GM18861 (cell line): Measurements from ENCODE around the gene ITPR3.

Experiments used
- ATAC-seq: cut with Tn5 transposase; IDR thresholded peaks from one replicate; pipeline ENCODE4 v1.9.1; 2021; ENCODE audit not compliant: unreplicated experiment

Gene ITPR3

DNA sequence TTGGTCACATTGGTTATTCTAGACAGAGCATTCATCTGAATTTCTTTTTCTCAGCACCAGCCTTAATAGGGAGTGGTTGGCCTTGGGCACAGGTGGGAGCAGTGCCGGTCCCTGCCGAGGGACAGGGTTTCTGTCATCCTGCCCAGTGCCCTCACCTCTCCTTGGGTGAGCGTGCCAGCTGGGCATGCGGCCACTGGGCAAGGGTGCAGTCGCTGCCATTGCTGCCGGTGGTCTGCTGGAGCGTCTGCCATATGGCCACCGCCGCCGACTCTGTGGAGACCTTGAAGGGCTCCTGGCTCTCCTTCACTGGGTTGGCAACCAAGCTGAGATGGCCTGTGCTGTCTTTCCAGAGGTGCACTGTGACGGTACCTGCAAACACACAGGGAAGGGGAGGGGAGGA lies 106.8 kb downstream of the ITPR3 start:
- ATAC-seq, result no peak

- ATAC-seq, result no peak
Measured at GRCh38 chr6:33728438-33728837, 107.3 kb downstream of the ITPR3 start.

DNA sequence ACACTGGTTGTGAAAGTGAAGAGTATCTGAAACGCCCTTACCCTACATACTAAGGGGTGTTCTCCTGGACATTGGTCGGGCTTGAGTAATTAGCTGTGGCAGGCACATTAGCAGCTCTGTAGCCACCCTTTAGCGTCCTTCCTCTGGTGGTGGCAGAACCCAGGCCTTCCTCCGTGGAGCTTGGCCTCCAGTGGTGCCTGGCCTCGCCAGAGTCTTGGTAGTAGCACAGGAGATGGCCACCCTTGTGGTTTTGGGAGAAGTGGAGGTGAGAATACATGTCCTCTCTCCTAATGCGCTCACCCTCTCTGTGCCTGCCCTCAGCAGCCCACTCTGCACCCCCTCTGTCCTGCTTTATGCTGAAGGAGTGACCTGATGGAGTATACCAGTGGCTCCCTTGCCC lies 107.9 kb downstream of the ITPR3 start:
- ATAC-seq, result no peak

GRCh38 chr6:33730611-33731010 lies 109.5 kb downstream of the ITPR3 start:
- ATAC-seq, result no peak

GRCh38 chr6:33731035-33731434 lies 109.9 kb downstream of the ITPR3 start:
- no peak for ATAC-seq

DNA sequence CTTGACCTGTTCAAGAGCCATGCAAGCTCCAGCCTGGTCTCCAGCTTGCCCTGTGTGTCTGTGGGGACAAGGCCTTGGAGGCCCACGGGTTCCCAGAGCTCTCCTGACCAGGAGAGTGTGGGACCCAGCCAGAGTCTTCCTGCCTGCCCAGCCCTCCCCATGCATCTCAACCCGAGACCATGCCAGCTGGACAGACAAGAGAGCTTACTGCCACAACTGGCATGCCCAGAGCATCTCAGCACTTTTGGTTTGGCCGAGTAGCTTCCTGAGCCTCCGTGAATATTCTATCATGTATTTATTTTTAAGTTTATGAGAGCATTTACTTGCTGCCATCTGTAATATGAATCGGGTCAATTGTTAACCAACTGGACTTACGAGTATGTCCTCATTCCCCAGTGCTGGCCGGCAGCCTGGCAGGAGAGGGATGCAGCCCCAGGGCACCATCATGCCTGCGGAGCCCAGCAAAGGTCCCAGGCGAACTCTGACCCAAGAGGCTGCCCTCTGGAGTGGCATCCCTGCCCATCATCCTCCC lies 110.7 kb downstream of the ITPR3 start:
- ATAC-seq, result no peak

DNA sequence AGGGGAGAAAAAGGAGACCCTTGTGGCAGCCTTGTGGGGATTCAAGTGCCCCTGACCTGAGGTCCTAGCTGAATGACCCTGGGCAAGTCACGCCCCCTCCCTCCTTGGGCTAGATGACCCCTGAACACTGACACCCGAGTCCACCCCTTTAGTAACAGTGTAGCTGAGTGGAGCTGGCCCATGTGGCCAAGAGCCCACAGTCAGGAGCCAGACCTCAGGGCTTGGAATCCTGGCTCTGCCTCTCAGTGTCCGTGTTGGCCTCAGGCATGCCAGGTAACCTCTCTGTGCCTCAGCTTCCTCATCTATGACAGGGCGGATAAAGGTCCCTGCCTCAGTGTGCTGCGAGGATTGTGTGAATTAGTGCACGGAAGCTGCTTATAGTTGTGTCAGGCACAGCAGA lies 111.3 kb downstream of the ITPR3 start:
- ATAC-seq, result no peak

DNA sequence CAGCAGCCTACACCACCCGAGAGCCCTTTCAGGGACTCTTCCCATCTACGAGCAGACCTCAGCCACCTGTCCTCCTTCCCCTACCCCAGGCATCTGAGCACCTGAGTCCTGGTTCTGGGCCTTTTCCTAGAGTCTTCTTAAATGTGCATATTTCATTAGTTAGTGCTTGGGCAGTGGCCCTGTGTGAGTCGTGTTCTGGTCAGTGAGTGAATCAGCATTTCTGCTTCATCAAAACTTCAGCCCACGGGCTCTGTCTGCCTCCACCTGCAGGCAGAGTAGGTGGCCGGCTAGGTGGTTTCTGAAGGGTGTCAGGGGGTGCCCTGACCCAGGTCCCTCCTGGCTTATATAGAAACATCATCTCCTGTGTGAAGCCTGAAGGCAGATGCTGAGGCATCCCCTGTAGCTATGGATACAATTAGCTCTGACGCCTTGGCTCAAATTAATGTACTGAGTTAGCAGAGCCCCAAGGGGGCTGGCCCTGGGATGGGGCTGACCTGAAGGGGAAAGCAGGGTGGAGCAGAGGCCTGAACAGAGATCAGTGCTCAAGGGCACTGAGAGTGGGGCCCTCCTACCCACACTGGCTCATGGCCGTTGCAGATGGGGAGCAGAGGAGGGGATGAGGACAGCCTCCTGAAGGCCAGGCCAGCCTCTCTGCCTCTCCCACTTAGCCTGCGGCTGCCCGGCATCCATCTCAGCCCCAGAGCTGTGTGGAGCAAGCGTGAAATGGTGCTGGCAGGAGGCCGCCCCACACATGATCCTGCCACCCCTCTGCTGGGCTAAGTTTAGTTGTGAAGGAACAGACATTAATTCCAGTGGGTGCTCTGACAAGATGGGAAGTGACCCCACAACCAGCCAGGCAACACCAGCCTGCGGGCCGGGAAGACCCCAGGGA lies 111.9 kb downstream of the ITPR3 start:
- ATAC-seq, result no peak

DNA sequence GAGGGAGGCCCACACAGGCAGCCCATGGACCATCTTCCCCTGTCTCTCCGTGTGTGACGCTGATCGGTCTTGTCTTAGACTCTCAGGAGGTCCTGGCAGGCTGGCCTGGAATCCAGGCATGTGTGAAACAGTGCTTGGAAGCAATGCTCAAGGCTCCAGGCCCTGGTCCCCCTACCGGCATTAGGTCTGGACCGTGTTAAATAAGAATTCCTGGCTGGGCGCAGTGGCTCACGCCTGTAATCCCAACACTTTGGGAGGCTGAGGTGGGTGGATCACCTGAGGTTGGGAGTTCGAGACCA lies 112.5 kb downstream of the ITPR3 start:
- ATAC-seq, result no peak

DNA sequence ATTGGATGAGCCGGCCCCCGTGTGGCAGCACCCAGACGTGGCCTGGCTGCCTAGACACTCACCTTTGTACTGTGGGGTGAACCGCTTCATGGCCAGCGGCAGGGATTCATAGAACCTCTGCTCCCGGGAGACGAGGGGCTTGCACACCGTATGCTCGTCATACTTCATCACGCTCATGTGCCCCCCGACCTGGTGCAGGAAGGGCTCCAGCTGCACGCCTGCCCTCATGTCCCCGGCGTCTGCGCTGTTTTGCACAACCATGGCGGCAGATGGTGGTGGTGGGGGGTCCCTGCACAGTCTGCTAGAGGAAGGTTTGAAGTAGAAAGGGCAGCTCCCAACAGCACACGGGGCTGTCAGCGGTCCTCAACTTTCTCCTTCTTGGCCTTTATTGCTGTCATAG lies 114.1 kb downstream of the ITPR3 start:
- ATAC-seq, result no peak

- no peak for ATAC-seq
Measured at GRCh38 chr6:33737267-33738026, 116.3 kb downstream of the ITPR3 start.

DNA sequence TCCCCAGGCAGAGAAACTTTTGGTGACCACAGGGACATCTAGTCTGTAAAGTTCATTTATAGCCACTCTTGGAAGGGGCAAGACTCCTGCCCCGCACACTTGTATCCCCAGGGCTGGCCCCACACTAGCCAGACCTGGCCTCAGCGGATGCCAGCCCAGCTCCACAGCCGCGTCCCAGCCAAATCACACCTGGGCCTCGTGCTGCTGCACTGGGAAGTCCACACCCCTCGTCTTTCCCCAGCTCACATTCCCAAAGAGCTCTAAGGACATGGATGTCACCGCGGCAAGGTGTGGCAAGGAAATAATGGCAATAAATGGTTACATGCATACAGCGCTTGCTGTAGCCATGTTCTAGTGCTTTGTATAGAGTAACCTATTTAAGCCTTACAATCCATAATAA lies 117.0 kb downstream of the ITPR3 start:
- no peak for ATAC-seq

GRCh38 chr6:33738879-33739278 lies 117.8 kb downstream of the ITPR3 start:
- ATAC-seq, result no peak

DNA sequence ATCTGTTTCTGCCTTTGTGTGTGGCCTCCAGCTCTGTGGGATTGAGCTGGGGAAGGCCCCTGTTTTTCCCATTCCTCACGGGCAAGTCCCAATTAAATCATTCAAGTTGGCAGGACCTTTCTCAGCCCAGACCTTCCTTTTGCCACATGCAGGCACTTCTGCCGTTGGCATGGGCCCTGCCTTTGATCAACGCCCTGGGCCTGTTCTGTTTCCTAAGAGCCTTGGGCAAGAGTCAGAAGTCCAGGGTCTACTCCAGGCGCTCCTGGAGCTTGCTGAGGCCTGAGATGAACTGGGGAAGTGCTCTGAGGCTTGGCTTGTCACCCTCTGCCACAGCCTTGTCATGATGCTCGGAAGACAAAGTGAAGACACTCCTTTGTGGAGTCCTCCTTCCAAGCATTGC lies 118.4 kb downstream of the ITPR3 start:
- no peak for ATAC-seq

GRCh38 chr6:33740204-33740608 lies 119.1 kb downstream of the ITPR3 start:
- ATAC-seq, result no peak

DNA sequence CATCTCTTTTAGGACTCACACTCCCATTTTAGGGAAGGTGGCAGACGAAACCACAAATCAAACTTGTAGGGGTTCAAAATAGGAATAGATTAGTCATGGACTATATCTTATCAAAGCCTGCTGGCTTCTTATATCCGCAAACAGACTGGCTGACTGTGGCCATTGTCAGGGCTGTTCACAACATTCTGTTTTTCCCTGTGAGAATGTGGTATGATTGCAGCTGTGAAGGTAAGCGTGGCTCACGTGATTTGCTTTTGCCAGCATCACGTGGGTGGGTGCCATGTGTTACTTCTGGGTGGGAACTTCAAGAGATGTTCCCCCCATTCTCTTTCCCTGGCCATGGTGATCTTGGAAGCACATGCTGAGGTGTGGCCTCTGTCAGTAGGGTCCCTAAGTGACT lies 119.7 kb downstream of the ITPR3 start:
- no peak for ATAC-seq

DNA sequence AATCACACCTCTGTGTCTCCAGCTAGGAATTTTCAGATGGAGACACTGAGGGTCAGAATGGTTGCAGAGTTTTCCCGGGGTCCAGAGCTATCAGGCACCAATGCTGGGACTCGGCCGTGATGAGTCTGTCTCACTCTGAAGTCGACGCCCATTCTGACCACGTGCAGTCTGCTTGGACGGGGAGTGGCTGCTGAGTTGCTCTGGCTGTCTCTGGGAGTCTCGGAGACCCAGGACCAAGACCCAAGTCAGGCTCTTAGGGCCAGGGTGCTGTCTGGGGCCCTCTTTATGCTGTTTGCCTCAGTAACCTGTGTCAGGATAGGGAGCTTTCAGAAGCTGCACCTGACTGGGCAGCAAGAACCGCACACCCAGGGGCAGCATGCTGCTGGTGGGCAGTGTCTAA lies 121.0 kb downstream of the ITPR3 start:
- ATAC-seq, result no peak

GRCh38 chr6:33742837-33743236 lies 121.7 kb downstream of the ITPR3 start:
- no peak for ATAC-seq

GRCh38 chr6:33744001-33744848 lies 123.1 kb downstream of the ITPR3 start:
- no peak for ATAC-seq

GRCh38 chr6:33744895-33745546 lies 123.9 kb downstream of the ITPR3 start:
- no peak for ATAC-seq

GRCh38 chr6:33745548-33745947 lies 124.4 kb downstream of the ITPR3 start:
- ATAC-seq, result no peak
